Omental fat pad (tissue), 4 donors: ENCODE measurements around the gene APC. TPM values are rescaled to one million over a fixed set of nuclear protein-coding genes. Genes with fewer than 3 reads are reported as not detected.

Experiments used
- ATAC-seq: fragments of 150-250 bp; one replicate; pipeline ENCODE4 v1.9.1; 2016; ENCODE audit warnings: mild to moderate bottlenecking, moderate library complexity; ENCODE audit not compliant: low FRiP score
- DNase-seq: peaks from one replicate; pipeline ENCODE4 v3.0.0-alpha.2; 2019; ENCODE audit warnings: low spot score
- total RNA-seq, 4 donors: library from RNA; depleted of rRNA; stranded (reverse); fragments of >200 nt; gene quantifications; one replicate each; pipeline ENCODE4 v1.1.0, GENCODE V29; 2016
- TF ChIP-seq, protein P1 (sequence below), 3 donors: fragments of 450-650 bp; IDR thresholded peaks; one replicate each; pipeline ENCODE4 v1.5.1; 2016 to 2017; ENCODE audit warnings: antibody characterized with exemption in 3 of 3, mild to moderate bottlenecking in 3 of 3, moderate library complexity in 2 of 3

APC gene
- total RNA-seq, 4 donors from 2014 or later, result 33.9 to 78.5 (median 58.8) TPM

DNA sequence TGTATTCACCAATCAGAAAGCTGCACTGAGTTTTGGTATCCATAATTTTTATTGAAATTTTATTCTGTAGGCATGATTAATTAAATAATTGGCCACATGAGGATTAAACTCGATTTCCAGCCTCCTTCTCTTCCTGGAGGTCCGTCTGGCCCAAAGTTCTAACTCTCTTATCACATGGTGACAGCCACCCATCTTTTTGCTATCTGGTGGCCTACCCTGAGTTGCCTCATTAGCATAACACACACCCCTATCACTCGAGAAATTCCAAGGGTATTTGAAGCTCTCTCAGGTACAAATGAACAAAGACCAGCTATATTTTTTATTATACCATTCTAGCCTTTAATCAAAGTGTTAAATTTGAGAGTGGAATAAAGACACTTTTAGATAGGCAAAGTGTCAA is 57.7 kb downstream of the APC start:
- TF ChIP-seq, protein P1, sequence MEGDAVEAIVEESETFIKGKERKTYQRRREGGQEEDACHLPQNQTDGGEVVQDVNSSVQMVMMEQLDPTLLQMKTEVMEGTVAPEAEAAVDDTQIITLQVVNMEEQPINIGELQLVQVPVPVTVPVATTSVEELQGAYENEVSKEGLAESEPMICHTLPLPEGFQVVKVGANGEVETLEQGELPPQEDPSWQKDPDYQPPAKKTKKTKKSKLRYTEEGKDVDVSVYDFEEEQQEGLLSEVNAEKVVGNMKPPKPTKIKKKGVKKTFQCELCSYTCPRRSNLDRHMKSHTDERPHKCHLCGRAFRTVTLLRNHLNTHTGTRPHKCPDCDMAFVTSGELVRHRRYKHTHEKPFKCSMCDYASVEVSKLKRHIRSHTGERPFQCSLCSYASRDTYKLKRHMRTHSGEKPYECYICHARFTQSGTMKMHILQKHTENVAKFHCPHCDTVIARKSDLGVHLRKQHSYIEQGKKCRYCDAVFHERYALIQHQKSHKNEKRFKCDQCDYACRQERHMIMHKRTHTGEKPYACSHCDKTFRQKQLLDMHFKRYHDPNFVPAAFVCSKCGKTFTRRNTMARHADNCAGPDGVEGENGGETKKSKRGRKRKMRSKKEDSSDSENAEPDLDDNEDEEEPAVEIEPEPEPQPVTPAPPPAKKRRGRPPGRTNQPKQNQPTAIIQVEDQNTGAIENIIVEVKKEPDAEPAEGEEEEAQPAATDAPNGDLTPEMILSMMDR (IDR thresholded peaks at IDR 0.05), result no peak
- no peak for ATAC-seq
- no peak for DNase-seq

DNA sequence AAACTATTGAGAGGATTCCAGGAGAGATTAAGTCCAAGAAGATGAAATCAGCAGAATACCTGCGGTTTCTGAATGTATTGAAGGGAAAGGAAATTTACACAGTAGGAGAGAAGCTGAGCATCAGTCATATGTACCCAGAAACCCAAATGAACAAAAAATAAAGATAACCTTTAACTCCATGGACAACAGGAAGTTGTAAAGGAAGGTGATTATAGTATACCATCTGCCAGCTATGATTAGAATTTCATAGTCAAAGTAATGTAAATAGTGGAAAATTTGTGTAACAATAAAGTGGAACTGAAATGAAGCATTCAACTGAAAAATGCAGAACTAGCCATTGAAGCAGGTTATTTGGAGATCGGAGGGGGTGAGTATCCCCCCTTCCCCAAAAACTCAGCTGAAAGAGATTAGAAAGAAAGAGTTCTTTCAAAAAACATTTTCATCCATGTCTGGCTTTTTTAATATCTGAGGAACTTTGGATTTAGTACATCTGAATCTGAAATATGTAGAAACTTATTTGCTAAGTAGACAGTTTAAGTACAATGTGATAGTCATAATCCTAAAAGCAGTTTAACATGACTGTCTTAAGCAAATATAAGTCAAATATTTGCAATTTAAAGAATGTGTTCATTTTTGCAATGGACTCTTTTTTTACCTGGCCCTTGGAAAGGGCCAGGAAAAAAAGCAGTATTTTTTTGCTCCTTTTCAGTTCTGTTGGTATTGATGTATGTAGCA is 58.4 kb downstream of the APC start:
- DNase-seq (no peak), ATAC-seq (no peak)
- TF ChIP-seq, protein P1 (IDR thresholded peaks at IDR 0.05), result no peak

DNA sequence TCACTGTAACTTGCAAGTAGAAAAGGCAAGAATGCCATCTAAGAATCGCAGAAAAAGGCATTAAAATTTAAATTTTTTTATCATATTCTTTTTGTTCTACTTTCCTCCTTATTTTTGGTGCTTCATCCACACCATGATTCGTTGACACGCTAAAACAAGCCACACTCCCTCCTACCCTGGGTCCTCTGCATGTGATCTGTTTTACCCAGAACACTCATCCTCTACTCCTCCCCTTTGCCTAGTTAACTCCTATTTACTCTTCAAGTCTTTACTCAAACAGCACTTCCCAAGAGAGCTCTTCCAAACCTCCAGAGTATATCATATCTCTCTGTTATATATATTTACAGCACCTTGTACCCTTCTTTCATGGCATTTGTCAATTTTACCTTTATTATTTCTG is 62.0 kb downstream of the APC start:
- TF ChIP-seq, protein P1 (IDR thresholded peaks at IDR 0.05), result no peak
- ATAC-seq, result no peak

DNA sequence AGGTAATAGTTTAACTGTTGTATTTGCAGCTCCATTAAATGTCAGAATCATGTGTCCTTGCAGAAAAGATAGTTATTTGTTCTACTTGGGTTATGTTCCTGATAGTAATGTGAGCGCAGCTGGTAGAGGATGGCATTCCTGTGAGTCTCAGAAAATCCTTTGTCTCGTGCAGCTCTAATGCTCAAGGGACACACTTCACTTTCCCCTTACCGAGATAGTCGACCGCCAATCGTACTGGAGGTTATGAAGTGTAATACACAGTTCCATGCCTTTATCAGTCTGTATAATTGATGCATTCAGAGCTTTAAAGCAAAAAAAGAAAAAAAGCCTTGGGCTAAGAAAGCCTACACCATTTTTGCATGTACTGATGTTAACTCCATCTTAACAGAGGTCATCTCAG is 63.2 kb downstream of the APC start:
- TF ChIP-seq, protein P1 (IDR thresholded peaks at IDR 0.05), result no peak
- no peak for DNase-seq
- no peak for ATAC-seq

More for the DNA sequence above, 62.0 kb downstream of the APC start:
- DNase-seq, result no peak

DNA sequence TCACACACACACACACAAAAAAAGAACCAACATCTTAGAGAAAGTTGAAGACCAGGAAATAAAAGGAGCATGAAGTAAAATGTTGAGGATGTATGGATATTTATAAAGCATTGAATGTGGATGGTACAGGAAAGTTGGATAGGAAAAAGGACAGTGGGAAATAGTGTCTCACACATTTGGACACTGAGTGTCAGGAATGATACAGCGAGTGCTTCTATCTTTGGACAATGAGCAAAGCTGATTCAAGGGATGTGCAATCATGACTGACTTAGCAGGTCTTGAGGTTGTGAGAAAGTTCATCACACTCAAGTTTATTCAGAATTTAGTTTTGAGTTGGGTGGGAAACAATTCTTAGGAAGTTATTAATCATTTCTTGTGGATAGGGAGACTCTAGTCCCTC is 73.3 kb downstream of the APC start:
- TF ChIP-seq, protein P1 (IDR thresholded peaks at IDR 0.05), result no peak
- ATAC-seq (no peak), DNase-seq (no peak)

DNA sequence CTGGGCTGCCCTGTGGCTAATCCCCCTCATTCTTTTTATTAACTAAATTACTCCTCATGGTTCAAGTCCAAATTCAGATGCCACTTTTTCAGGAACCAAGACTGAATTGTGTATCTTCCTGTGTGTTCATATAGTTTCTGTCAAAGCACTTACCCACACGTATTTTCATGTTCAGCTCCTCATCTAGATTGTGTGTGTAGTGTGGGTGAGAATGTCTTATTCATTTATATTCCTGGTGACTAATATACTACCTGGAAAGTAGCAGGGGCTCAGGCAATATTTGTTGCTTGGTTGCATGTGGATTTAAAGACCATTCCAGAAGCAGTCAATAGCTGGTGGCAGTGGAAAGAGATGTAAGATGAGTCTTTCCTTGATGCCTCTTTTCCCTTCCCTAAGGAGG is 74.9 kb downstream of the APC start:
- TF ChIP-seq, protein P1 (IDR thresholded peaks at IDR 0.05), result no peak
- DNase-seq (no peak), ATAC-seq (no peak)

DNA sequence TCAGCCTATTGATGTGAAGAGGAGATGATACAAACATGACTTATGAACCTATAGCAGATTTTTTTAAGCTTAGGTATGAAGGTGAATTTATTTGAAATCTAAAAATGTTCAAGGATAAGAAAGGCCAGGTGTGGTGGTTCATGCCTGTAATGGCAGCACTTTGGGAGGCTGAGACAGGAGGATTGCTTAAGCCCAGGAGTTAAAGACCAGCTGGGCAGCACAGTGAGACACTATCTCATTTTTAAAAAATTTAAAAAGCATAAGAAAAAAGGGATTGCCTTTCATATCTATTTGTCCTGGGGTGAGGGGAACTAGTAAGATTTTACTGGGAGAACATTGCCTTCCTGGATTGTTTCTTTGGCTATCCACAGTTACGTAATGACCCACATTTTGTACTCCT is 82.6 kb downstream of the APC start:
- ATAC-seq (no peak), DNase-seq (no peak)
- TF ChIP-seq, protein P1 (IDR thresholded peaks at IDR 0.05), result no peak
